GM23338 (cell line): ENCODE results near the gene TSPO2. TPM values are rescaled to one million over a fixed set of nuclear protein-coding genes. Genes with fewer than 3 reads are reported as not detected.

ENCODE experiments used
- ATAC-seq: fragments of 200-7000 bp; cut with Tn5 transposase; 3 replicates; pipeline ENCODE4 v1.9.1; 2020
- DNase-seq: peaks from one replicate; pipeline ENCODE4 v3.0.0-alpha.2; 2015; ENCODE audit warnings: low spot score
- H2AFZ ChIP-seq: fragments of 200-600 bp; sonication (generic); 2 replicates; pipeline ENCODE4 v1.8.0; 2016; ENCODE audit warnings: antibody characterized with exemption, mild to moderate bottlenecking, moderate library complexity
- H3F3A ChIP-seq: fragments of 200-600 bp; sonication (generic); replicated peaks from 2 replicates; pipeline ENCODE4 v1.8.0; 2017; ENCODE audit warnings: antibody characterized with exemption, mixed run types, low read depth
- H3K27ac ChIP-seq: fragments of 200-600 bp; sonication (generic); 2 replicates; pipeline ENCODE4 v1.6.1; 2016; ENCODE audit warnings: low read depth
- H3K27me3 ChIP-seq: fragments of 200-600 bp; sonication (generic); 2 replicates; pipeline ENCODE4 v1.8.0; 2016; ENCODE audit warnings: mild to moderate bottlenecking, mixed run types, moderate library complexity; ENCODE audit not compliant: insufficient read depth
- H3K36me3 ChIP-seq: fragments of 200-600 bp; sonication (generic); 2 replicates; pipeline ENCODE4 v1.8.0; 2016; ENCODE audit warnings: mild to moderate bottlenecking; ENCODE audit not compliant: insufficient read depth
- H3K4me1 ChIP-seq: fragments of 200-600 bp; sonication (generic); 2 replicates; pipeline ENCODE4 v1.8.0; 2016; ENCODE audit warnings: mild to moderate bottlenecking, moderate library complexity; ENCODE audit not compliant: insufficient read depth
- H3K4me2 ChIP-seq: fragments of 200-600 bp; sonication (generic); 2 replicates; pipeline ENCODE4 v1.7.1; 2017; ENCODE audit warnings: mixed run types
- H3K4me3 ChIP-seq: fragments of 200-600 bp; sonication (generic); 2 replicates; pipeline ENCODE4 v1.6.1; 2016; ENCODE audit warnings: mixed run types
- H3K79me2 ChIP-seq: fragments of 200-600 bp; sonication (generic); replicated peaks from 2 replicates; pipeline ENCODE4 v1.8.0; 2017; ENCODE audit warnings: mild to moderate bottlenecking; ENCODE audit not compliant: insufficient read depth
- H3K9me2 ChIP-seq: fragments of 200-600 bp; sonication (generic); 2 replicates; pipeline ENCODE4 v1.8.0; 2017; ENCODE audit not compliant: insufficient read depth
- H4K20me1 ChIP-seq: fragments of 200-600 bp; sonication (generic); replicated peaks from 2 replicates; pipeline ENCODE4 v1.8.0; 2017; ENCODE audit warnings: mild to moderate bottlenecking; ENCODE audit not compliant: insufficient read depth
- H3K27ac Mint-ChIP-seq: 2 replicates; pipeline ENCODE4 v1.8.0; 2020; ENCODE audit warnings: inconsistent platforms, mild to moderate bottlenecking, moderate library complexity, mixed read lengths
- H3K27me3 Mint-ChIP-seq: 3 replicates; pipeline ENCODE4 v1.8.0; 2022; ENCODE audit warnings: low read depth, mild to moderate bottlenecking, moderate library complexity, mixed read lengths, inconsistent platforms; ENCODE audit not compliant: insufficient read depth, poor library complexity
- H3K36me3 Mint-ChIP-seq: 3 replicates; pipeline ENCODE4 v1.8.0; 2021; ENCODE audit warnings: low read depth, mild to moderate bottlenecking, inconsistent platforms, moderate library complexity, mixed read lengths
- H3K4me1 Mint-ChIP-seq: 3 replicates; pipeline ENCODE4 v1.8.0; 2020; ENCODE audit warnings: mild to moderate bottlenecking, inconsistent platforms, mixed read lengths
- H3K4me3 Mint-ChIP-seq: 3 replicates; pipeline ENCODE4 v1.8.0; 2021; ENCODE audit warnings: moderate library complexity, mild to moderate bottlenecking, inconsistent platforms, mixed read lengths
- H3K9me3 Mint-ChIP-seq: 3 replicates; pipeline ENCODE4 v1.8.0; 2020; ENCODE audit warnings: moderate library complexity, mild to moderate bottlenecking, inconsistent platforms, mixed read lengths
- JUNB ChIP-seq: IDR thresholded peaks from one replicate; pipeline ENCODE4 v1.6.1; 2016; ENCODE audit warnings: antibody characterized with exemption; ENCODE audit not compliant: unreplicated experiment
- POLR2AphosphoS5 ChIP-seq: IDR thresholded peaks from 2 replicates; pipeline ENCODE4 v1.6.1; 2016; ENCODE audit warnings: antibody characterized with exemption, low read depth
- ZNF331 ChIP-seq: fragments of 250-450 bp; sonication (Bioruptor Pico); IDR thresholded peaks from 2 replicates; pipeline ENCODE4 v1.5.0; 2020; ENCODE audit warnings: low read depth, mild to moderate bottlenecking, moderate library complexity
- polyA plus RNA-seq: library from polyadenylated mRNA; unstranded; fragments of >200 nt; fragmentation: Nextera tagmentation; extraction: Ambion mirVana; gene quantifications from 2 replicates; pipeline ENCODE4 v1.2.1, GENCODE V29; 2016
- total RNA-seq: library from RNA; depleted of rRNA; stranded (reverse); fragments of >200 nt; shearing (Covaris generic); gene quantifications from 2 replicates; pipeline ENCODE4 v1.2.3, GENCODE V29; 2014
- TF ChIP-seq, protein P1 (sequence below), 2 experiments: fragments of 200-600 bp in 1 of 2; sonication (generic) in 1 of 2; conservative IDR thresholded peaks; 2 replicates each; pipeline versions ENCODE4 v1.5.1 to v1.6.1; 2016 to 2017; ENCODE audit warnings: antibody characterized with exemption in 2 of 2, low read depth in 2 of 2, mild to moderate bottlenecking in 2 of 2, moderate library complexity in 1 of 2
- TF ChIP-seq, protein P2 (sequence below): IDR thresholded peaks from 2 replicates; pipeline ENCODE4 v1.6.1; 2016; ENCODE audit warnings: antibody characterized with exemption
- TF ChIP-seq, protein P3 (sequence below): IDR thresholded peaks from one replicate; pipeline ENCODE4 v1.6.1; 2018; ENCODE audit warnings: antibody characterized with exemption; ENCODE audit not compliant: unreplicated experiment
- TF ChIP-seq, protein P4 (sequence below): fragments of 250-450 bp; sonication (Bioruptor Pico); IDR thresholded peaks from 2 replicates; pipeline ENCODE4 v1.5.0; 2020; ENCODE audit warnings: mild to moderate bottlenecking, moderate library complexity

TSPO2 gene
- total and polyA plus RNA-seq, 2 experiments from 2014 or later = 0.31 TPM; not detected in 1

DNA sequence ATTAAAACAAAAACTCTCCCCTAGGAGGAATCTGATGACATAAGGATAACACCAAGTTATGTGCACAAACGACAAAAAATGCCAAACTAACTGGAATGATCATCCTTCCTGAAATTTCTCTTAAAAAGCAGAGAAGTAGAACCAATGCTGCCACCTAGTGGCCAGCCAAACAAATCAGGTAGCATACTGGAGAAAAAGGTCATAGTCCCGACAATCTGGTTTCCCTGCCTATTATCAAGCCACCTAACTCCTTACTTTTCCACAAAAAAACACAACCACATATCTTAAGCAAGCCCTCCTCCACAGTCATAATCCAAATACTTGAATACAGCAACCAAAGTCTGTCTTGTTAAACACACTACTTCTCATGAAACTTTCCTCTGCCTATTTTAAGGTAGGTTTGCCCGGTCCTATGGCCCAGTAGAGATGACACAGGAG is 24.6 kb downstream of the TSPO2 start:
- H3K4me3 ChIP-seq = no peak overlapping the region
- peaks cover 2% of the 10 kb centered on the region for H3K27me3 Mint-ChIP-seq
- H3K4me3 Mint-ChIP-seq = no peak overlapping the region
- peaks cover 9% of the 10 kb centered on the region; the same call in 2 of the 3 replicates for H3K4me1 Mint-ChIP-seq
- H3K36me3 Mint-ChIP-seq = peaks cover 44% of the 10 kb centered on the region
- no peak overlapping the region for H3K4me2 ChIP-seq
- TF ChIP-seq JUNB = no peak
- TF ChIP-seq, protein P1, sequence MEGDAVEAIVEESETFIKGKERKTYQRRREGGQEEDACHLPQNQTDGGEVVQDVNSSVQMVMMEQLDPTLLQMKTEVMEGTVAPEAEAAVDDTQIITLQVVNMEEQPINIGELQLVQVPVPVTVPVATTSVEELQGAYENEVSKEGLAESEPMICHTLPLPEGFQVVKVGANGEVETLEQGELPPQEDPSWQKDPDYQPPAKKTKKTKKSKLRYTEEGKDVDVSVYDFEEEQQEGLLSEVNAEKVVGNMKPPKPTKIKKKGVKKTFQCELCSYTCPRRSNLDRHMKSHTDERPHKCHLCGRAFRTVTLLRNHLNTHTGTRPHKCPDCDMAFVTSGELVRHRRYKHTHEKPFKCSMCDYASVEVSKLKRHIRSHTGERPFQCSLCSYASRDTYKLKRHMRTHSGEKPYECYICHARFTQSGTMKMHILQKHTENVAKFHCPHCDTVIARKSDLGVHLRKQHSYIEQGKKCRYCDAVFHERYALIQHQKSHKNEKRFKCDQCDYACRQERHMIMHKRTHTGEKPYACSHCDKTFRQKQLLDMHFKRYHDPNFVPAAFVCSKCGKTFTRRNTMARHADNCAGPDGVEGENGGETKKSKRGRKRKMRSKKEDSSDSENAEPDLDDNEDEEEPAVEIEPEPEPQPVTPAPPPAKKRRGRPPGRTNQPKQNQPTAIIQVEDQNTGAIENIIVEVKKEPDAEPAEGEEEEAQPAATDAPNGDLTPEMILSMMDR (conservative IDR thresholded peaks at IDR 0.05; ENCODE audit: low read depth in 2 of 2) = peak; percentile 81 to 91
- H3K36me3 ChIP-seq = peaks cover 16% of the 10 kb centered on the region; the same call in 1 of the 2 replicates
- DNase-seq (peak; percentile 86), ATAC-seq (no peak; the same call in 2 of the 3 replicates)
- no peaks in the 10 kb centered on the region for H3K27me3 ChIP-seq
- no peaks in the 10 kb centered on the region; the same call in 1 of the 2 replicates for H3K9me2 ChIP-seq
- peaks cover 10% of the 10 kb centered on the region for H3K4me1 ChIP-seq
- H3K27ac ChIP-seq = no peak overlapping the region
- no peak overlapping the region for H3K27ac Mint-ChIP-seq
- H3F3A ChIP-seq = 0 out of 2 replicates have a peak, but pooled peaks cover under 1% of the 10 kb centered on the region
- peaks cover 6% of the 10 kb centered on the region for H3K79me2 ChIP-seq
- no peaks in the 10 kb centered on the region for H3K9me3 Mint-ChIP-seq
- no peaks in the 10 kb centered on the region for H4K20me1 ChIP-seq
- no peak overlapping the region for H2AFZ ChIP-seq

DNA sequence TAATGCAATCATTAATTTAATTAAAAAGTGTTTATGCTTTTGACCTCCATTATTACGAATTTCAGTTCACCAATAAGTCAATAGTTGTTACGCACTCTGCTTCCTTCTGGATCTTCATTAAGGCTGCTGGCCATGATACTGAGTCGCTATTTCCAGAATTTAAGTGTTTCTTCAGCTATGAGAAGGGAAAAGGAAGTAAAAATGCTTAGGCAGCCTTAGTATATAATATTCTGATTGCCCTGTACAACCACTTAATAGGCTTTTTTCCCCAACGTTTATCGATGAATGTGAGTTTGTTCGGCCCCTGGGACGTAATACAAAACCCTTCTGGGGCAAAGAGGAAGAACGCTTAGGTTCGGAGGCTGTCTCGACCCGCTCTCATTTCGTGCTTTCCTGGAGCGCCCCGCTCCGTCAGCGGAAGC is 29.2 kb downstream of the TSPO2 start:
- Histone ChIP-seq H3K36me3 (peaks cover 5% of the 10 kb centered on the region; the same call in 1 of the 2 replicates), H3F3A (peaks cover 2% of the 10 kb centered on the region; the same call in 1 of the 2 replicates), H3K79me2 (peaks cover 39% of the 10 kb centered on the region), H4K20me1 (peaks cover 14% of the 10 kb centered on the region; the same call in 1 of the 2 replicates), H3K27ac (peak overlapping the region; percentile 99), H2AFZ (no peak overlapping the region), H3K4me2 (peak overlapping the region; percentile 81), H3K9me2 (no peaks in the 10 kb centered on the region), H3K27me3 (no peaks in the 10 kb centered on the region), H3K4me1 (peaks cover 33% of the 10 kb centered on the region), H3K4me3 (peak overlapping the region; percentile 66)
- DNase-seq (no peak), ATAC-seq (no peak)
- Mint-ChIP-seq H3K36me3 (peaks cover 28% of the 10 kb centered on the region), H3K4me1 (peaks cover 29% of the 10 kb centered on the region), H3K27me3 (peaks cover 11% of the 10 kb centered on the region), H3K27ac (peak overlapping the region; percentile 98), H3K4me3 (peak overlapping the region; percentile 92), H3K9me3 (no peaks in the 10 kb centered on the region; the same call in 2 of the 3 replicates)
- TF ChIP-seq, protein P2, sequence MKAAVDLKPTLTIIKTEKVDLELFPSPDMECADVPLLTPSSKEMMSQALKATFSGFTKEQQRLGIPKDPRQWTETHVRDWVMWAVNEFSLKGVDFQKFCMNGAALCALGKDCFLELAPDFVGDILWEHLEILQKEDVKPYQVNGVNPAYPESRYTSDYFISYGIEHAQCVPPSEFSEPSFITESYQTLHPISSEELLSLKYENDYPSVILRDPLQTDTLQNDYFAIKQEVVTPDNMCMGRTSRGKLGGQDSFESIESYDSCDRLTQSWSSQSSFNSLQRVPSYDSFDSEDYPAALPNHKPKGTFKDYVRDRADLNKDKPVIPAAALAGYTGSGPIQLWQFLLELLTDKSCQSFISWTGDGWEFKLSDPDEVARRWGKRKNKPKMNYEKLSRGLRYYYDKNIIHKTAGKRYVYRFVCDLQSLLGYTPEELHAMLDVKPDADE = no peak
- TF ChIP-seq, protein P3, sequence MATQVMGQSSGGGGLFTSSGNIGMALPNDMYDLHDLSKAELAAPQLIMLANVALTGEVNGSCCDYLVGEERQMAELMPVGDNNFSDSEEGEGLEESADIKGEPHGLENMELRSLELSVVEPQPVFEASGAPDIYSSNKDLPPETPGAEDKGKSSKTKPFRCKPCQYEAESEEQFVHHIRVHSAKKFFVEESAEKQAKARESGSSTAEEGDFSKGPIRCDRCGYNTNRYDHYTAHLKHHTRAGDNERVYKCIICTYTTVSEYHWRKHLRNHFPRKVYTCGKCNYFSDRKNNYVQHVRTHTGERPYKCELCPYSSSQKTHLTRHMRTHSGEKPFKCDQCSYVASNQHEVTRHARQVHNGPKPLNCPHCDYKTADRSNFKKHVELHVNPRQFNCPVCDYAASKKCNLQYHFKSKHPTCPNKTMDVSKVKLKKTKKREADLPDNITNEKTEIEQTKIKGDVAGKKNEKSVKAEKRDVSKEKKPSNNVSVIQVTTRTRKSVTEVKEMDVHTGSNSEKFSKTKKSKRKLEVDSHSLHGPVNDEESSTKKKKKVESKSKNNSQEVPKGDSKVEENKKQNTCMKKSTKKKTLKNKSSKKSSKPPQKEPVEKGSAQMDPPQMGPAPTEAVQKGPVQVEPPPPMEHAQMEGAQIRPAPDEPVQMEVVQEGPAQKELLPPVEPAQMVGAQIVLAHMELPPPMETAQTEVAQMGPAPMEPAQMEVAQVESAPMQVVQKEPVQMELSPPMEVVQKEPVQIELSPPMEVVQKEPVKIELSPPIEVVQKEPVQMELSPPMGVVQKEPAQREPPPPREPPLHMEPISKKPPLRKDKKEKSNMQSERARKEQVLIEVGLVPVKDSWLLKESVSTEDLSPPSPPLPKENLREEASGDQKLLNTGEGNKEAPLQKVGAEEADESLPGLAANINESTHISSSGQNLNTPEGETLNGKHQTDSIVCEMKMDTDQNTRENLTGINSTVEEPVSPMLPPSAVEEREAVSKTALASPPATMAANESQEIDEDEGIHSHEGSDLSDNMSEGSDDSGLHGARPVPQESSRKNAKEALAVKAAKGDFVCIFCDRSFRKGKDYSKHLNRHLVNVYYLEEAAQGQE = no peak
- TF ChIP-seq, protein P4, sequence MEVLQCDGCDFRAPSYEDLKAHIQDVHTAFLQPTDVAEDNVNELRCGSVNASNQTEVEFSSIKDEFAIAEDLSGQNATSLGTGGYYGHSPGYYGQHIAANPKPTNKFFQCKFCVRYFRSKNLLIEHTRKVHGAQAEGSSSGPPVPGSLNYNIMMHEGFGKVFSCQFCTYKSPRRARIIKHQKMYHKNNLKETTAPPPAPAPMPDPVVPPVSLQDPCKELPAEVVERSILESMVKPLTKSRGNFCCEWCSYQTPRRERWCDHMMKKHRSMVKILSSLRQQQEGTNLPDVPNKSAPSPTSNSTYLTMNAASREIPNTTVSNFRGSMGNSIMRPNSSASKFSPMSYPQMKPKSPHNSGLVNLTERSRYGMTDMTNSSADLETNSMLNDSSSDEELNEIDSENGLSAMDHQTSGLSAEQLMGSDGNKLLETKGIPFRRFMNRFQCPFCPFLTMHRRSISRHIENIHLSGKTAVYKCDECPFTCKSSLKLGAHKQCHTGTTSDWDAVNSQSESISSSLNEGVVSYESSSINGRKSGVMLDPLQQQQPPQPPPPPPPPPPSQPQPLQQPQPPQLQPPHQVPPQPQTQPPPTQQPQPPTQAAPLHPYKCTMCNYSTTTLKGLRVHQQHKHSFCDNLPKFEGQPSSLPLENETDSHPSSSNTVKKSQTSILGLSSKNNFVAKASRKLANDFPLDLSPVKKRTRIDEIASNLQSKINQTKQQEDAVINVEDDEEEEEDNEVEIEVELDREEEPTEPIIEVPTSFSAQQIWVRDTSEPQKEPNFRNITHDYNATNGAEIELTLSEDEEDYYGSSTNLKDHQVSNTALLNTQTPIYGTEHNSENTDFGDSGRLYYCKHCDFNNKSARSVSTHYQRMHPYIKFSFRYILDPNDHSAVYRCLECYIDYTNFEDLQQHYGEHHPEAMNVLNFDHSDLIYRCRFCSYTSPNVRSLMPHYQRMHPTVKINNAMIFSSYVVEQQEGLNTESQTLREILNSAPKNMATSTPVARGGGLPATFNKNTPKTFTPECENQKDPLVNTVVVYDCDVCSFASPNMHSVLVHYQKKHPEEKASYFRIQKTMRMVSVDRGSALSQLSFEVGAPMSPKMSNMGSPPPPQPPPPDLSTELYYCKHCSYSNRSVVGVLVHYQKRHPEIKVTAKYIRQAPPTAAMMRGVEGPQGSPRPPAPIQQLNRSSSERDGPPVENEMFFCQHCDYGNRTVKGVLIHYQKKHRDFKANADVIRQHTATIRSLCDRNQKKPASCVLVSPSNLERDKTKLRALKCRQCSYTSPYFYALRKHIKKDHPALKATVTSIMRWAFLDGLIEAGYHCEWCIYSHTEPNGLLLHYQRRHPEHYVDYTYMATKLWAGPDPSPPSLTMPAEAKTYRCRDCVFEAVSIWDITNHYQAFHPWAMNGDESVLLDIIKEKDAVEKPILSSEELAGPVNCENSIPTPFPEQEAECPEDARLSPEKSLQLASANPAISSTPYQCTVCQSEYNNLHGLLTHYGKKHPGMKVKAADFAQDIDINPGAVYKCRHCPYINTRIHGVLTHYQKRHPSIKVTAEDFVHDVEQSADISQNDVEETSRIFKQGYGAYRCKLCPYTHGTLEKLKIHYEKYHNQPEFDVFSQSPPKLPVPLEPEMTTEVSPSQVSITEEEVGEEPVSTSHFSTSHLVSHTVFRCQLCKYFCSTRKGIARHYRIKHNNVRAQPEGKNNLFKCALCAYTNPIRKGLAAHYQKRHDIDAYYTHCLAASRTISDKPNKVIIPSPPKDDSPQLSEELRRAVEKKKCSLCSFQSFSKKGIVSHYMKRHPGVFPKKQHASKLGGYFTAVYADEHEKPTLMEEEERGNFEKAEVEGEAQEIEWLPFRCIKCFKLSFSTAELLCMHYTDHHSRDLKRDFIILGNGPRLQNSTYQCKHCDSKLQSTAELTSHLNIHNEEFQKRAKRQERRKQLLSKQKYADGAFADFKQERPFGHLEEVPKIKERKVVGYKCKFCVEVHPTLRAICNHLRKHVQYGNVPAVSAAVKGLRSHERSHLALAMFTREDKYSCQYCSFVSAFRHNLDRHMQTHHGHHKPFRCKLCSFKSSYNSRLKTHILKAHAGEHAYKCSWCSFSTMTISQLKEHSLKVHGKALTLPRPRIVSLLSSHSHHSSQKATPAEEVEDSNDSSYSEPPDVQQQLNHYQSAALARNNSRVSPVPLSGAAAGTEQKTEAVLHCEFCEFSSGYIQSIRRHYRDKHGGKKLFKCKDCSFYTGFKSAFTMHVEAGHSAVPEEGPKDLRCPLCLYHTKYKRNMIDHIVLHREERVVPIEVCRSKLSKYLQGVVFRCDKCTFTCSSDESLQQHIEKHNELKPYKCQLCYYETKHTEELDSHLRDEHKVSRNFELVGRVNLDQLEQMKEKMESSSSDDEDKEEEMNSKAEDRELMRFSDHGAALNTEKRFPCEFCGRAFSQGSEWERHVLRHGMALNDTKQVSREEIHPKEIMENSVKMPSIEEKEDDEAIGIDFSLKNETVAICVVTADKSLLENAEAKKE = no peak
- no peak for TF ChIP-seq ZNF331
- no peak for TF ChIP-seq POLR2AphosphoS5
